Sigmoid colon (tissue), 4 donors: ENCODE measurements around the gene ENDOU.

ENCODE experiments used
- EP300 ChIP-seq, 4 donors: sonication (generic); formaldehyde crosslinking; IDR thresholded peaks; one replicate each; pipeline ENCODE4 v1.6.1; 2017; ENCODE audit warnings: antibody characterized with exemption in 4 of 4
- POLR2A ChIP-seq, 2 donors: fragments of 450-650 bp; IDR thresholded peaks; one replicate each; pipeline ENCODE4 v1.6.1; 2016; ENCODE audit warnings: antibody characterized with exemption in 2 of 2, mild to moderate bottlenecking in 2 of 2, moderate library complexity in 2 of 2
- POLR2AphosphoS5 ChIP-seq, 4 donors: sonication (generic); formaldehyde crosslinking; IDR thresholded peaks; one replicate each; pipeline ENCODE4 v1.6.1; 2017; ENCODE audit warnings: antibody characterized with exemption in 4 of 4
- TF ChIP-seq, protein P1 (sequence below), 4 experiments: fragments of 450-650 bp in 3 of 4; fragments of 200-600 bp in 1 of 4; IDR thresholded peaks; one replicate each; pipeline ENCODE4 v1.5.1; 2016 to 2019; ENCODE audit warnings: antibody characterized with exemption in 4 of 4, mild to moderate bottlenecking in 3 of 4, moderate library complexity in 2 of 4

DNA sequence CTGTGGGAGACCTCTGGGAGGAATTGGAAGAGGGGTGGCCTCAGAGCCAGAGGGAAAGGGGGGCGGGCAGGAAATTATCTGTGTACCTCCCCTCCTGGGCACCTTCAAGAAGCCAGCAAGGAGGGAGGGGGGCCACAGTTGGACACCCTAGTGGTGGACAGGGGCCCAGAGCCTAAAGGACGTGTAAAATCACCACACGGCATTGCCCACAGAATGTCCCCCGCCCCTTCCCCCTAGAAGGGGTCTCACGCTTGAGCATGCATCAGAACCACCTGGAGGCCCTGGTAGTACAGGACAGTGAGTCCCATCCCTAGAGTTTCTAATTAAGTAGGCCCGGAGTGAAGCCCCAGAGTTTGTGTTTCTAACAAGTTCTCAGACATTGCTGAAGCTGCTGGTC lies 8.2 kb downstream of the ENDOU start:
- no peak for TF ChIP-seq POLR2A (IDR thresholded peaks at IDR 0.05)
- TF ChIP-seq, protein P1, sequence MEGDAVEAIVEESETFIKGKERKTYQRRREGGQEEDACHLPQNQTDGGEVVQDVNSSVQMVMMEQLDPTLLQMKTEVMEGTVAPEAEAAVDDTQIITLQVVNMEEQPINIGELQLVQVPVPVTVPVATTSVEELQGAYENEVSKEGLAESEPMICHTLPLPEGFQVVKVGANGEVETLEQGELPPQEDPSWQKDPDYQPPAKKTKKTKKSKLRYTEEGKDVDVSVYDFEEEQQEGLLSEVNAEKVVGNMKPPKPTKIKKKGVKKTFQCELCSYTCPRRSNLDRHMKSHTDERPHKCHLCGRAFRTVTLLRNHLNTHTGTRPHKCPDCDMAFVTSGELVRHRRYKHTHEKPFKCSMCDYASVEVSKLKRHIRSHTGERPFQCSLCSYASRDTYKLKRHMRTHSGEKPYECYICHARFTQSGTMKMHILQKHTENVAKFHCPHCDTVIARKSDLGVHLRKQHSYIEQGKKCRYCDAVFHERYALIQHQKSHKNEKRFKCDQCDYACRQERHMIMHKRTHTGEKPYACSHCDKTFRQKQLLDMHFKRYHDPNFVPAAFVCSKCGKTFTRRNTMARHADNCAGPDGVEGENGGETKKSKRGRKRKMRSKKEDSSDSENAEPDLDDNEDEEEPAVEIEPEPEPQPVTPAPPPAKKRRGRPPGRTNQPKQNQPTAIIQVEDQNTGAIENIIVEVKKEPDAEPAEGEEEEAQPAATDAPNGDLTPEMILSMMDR (IDR thresholded peaks at IDR 0.05): no peak
- TF ChIP-seq POLR2AphosphoS5 (IDR thresholded peaks at IDR 0.05): no peak
- TF ChIP-seq EP300 (IDR thresholded peaks at IDR 0.05): no peak
